ENCODE measurements around the gene CALB2.
A peak's percentile ranks its signal among the peaks of the same experiment; 100 is the strongest.
"Not testable (repeated sequence)": the region's sequence is repeated elsewhere in the genome, so short reads cannot be mapped to it uniquely, and the experiment has no call there.

CALB2 gene

GRCh38 chr16:71358464-71358998, at the start of gene CALB2:
CALB2 (plus strand) TSS chr16:71358723; CDS start chr16:71358793, 70 bp downstream.
- peak; percentile 15 for DNase-seq (ENCODE audit: low read depth, low spot score)

DNA sequence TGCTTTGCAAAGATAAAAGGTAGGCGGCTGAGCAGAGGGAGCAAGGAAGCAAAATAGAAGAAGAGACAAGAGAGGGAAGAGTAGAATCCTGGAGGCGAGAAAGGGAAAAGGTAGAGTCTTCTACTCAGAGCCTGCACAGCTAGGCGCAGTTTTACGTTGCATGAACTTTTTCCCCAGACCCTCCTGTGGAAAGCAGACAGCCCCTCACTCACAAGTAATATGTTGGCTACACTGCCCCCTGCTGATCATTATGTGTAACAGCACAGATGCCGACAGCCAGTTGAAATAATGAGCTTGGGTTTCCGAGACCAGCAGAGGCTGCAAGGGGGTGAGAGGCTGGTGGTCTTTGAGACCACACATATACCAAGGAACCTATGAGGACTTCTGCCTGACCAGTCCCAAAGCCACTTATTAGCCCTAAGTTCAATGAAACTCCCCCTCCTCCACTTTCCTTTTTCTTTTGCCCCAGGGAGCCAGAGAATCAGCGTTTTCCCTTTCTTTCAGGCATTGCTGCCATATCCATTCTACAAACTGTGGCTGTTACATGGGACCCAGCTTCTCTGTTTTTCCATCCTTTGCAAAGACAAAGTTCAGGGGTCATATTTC, 46.9 kb upstream of the CALB2 start:
- DNase-seq (ENCODE audit: low read depth, low spot score), result no peak

DNA sequence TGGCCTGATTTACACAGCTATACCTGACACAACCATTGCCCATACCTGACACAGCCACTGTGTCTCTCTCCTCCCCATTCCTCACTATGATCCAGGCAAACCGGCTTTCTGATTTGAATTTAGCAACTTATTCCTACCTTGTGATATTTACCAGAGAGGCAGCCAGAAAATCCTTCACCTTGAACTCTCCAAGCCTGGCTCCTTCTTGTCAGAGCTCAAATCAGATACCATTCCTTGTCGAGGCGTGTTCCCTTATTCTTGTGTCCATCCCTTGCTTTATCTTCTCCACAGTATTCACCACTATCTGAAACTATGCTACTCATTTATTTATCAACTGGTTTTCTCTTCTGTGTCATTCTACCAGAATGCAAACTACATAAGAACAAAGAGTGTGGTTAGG, 44.9 kb upstream of the CALB2 start:
- DNase-seq (ENCODE audit: low read depth, low spot score), result not testable (repeated sequence)

DNA sequence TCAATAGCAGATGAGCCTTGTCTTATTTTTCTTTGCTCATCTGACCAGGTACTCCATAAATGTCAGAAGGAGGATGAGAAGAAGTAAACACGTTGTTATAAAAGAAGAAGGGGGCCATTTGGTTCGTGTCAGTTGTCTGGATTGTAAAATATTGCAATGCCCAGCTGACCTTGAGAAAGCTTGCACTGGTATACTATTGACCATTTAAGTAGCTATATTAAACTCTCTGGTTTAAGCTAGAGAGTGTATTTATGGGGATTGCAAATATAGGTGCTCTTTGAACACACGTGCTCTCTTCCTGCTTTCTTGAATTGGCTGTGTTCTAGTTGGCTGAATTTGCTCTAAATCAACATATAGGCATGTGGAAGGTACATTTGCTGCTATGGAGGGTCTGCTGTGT, 43.3 kb upstream of the CALB2 start:
- no peak for DNase-seq (ENCODE audit: low read depth, low spot score)

DNA sequence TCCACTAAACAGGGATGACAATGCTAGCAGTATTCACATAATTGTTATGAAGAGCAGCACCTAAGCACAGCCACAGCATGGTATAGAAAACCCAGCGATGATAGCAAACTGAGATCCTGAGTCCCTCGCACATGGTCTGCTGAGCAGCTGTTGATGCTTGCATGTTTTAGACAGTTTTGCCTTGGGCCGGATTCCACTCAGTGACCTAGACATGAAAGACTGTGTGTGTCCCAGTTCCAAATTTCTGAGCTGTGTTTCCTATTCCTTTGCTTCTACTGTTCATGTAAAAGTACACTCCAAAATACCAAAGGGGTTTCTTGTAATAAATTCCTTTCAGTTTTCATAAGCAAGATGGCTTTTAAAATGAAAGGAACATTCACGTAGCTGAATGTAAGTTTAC, 38.5 kb upstream of the CALB2 start:
- DNase-seq (ENCODE audit: low read depth, low spot score), result no peak

DNA sequence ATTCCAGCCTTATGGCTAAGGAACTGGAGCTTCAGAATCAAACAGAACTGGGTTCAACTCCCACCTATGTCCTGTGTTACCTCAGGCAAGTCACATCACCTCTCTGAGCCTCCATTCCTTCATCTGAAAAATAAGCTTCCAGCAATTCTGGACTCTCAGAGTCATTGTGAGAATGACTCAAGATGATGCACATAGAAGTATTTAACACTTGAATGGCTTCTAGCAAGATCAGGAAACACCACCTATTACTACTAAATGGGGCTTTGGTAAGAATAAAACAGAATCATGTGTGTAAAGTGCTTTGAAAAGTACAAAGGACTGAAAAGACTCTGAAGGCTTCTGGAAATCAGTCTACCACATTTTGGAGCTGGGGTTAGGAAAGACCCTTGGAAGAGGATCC, 30.8 kb upstream of the CALB2 start:
- no peak for DNase-seq (ENCODE audit: low read depth, low spot score)

- DNase-seq (ENCODE audit: low read depth, low spot score), result no peak
These were observed 30.4 kb upstream of the CALB2 start for GRCh38 chr16:71328151-71328550.

- DNase-seq (ENCODE audit: low read depth, low spot score), result no peak
These were observed 20.9 kb upstream of the CALB2 start for GRCh38 chr16:71337631-71338030.

DNA sequence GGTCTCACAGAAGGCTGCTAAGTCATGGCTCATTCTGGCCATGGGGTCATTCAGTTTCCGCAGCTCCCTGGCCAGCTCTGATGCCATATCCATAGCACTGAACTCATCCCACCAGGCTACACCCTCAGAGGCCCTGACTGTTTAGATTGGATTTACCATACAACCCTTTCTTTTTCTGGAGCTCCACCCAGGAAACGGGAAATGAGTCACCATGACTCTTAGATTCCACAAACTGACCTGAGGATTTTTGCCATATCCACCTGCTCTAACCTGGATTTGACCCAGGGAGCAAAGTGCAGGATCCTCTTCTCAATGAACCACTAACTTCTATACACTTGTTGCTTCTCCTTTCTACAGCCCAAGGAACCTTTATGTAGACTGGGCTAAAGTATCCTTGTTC, 20.3 kb upstream of the CALB2 start:
- DNase-seq (ENCODE audit: low read depth, low spot score), result no peak

GRCh38 chr16:71338632-71339031, 19.9 kb upstream of the CALB2 start:
- DNase-seq (ENCODE audit: low read depth, low spot score), result no peak

DNA sequence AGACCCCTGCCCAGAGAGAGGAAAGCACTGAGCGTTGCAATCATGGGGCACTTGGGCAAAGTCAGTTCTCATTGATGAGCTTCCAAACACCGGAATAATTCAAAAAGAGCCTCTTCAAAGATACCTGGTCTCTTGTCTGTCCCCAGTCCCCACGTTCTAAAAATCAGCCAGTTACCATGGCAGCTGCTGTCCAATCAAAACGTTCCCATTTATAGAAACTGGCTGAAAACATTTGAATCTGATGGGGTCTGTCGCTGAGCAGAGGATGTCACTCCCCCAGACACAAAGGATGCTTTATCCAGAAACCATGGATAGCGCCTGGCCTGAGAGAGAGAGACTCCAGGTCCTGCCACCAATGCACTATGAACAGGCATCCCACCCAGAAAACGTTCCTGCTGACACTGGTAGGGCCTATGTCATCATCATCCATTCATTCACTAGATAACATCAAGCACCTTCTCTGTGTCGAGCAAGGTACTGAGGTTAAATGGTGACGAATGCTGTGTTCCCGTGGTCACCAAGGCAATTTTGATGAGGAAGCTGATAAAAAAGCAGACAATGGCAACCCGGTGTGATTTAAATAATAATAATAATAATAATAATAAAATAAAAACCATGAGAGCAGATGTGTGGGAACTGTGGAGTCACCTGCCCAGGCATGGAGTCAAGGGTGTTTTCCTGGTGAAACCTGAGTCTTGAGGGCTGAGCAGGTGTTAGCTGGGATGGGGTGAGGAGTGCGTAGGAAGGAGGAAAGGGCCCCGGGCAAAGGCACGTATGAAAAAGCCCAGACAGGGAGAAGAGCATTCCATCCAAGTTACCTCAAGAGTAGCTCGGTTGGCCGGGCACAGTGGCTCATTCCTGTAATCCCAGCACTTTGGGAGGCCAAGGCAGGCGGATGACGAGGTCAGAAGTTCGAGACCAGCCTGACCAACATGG, 19.0 kb upstream of the CALB2 start:
- DNase-seq (ENCODE audit: low read depth, low spot score), result no peak

DNA sequence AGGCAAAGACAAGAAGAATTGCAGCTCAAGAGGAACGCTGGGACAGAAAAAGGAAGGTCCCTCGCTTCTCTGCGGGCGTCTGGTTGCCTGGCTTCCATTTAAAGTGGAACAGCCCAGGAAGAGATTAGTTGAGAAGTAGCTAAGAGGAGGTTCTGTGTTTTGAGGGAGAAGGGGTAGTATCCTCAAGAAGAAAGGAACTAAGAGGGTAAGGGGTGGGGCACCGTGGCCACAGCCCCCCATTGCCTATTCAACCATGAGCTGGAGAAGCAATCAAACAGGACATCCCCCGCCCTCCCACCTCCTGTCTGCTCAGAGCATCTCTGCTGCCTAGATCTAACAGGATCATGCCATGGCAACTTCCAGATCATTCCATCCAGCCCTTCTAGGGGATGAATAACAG, 18.1 kb upstream of the CALB2 start:
- no peak for DNase-seq (ENCODE audit: low read depth, low spot score)

DNA sequence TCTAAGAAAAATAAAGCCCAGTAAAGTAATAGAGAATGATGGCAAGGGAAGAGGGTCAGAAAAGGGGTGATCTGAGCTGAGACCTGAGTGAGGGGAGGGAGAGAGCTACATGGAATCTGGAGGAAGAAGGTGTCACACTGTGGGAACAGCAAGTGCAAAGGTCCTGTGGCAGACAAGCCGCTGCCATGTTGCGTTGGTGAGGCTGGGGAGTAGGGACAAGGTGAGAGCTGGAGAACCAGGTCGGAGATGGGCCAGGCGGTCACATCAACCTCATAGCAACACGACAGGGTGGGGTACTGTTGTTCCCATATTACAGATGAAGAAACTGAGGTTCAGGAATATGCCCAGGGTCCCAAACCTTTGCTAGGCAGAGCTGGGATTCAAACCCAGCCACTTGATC, 16.6 kb upstream of the CALB2 start:
- DNase-seq (ENCODE audit: low read depth, low spot score), result no peak

- DNase-seq (ENCODE audit: low read depth, low spot score), result no peak
These were observed 15.4 kb upstream of the CALB2 start for GRCh38 chr16:71343078-71343477.

- DNase-seq (ENCODE audit: low read depth, low spot score), result no peak
These were observed 14.1 kb upstream of the CALB2 start for GRCh38 chr16:71344315-71344905.

- no peak for DNase-seq (ENCODE audit: low read depth, low spot score)
These were observed 13.5 kb upstream of the CALB2 start for GRCh38 chr16:71345031-71345430.

DNA sequence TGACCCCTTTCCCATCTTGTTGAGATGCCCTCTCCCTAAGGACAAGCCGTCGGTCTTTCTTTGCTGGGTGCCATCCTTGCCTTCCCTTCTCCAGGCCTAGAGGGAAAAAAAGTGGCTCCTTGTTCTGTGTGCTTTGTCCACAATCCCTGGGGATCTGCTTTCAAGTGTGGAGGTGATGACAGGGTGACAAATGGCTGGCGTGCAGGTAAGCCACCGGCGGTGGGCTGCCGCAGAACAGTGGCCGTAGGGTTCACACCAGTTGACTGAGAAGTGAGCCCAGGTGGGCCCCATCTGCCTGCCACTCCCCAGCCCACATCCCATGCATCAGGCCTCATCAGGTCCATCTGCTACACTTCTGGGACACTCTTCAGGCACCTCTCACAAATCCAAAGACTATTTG, 11.4 kb upstream of the CALB2 start:
- no peak for DNase-seq (ENCODE audit: low read depth, low spot score)

DNA sequence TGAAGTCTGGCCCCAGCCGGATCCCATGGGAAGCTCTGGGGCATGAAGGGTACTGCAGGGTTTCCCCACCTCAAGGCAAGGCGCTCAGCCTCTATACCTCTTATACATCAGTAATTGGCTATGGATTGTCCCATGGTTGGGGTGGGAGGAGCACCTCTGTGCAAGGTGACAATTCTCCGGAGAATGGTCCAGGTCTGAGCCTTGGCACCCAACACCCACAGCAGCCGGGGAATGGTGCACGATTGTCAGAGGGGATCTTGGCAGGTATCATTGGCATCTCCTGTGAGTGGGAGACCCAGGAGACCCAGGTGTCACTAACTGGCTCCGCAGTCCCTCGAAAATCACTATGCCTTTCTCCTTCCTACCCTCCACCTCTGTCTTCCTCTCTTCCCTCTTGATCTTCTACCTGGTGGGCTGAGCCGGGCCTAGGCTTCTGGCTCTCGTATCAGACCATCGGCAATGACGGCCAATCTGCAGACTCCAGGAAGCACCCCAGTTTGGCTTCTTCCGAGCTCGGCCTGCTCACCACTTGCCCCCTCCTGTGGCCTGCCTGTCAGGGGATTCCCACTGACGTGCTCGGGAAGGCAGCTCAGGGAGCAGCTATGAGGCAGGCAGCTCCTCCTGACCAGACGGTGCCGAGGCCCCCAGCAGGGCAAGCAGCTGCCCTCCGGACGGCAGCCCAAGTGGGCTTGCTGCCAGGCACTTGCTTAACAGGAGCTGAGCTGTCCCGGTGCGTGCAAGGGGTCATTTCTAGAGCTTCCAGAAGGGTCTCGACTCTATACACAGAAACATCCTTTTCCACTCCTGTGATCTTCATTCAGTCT, 10.0 kb upstream of the CALB2 start:
- DNase-seq (ENCODE audit: low read depth, low spot score), result no peak

GRCh38 chr16:71350821-71351557, 7.5 kb upstream of the CALB2 start:
- no peak for DNase-seq (ENCODE audit: low read depth, low spot score)

GRCh38 chr16:71351558-71351901, 7.0 kb upstream of the CALB2 start:
- DNase-seq (ENCODE audit: low read depth, low spot score), result no peak

DNA sequence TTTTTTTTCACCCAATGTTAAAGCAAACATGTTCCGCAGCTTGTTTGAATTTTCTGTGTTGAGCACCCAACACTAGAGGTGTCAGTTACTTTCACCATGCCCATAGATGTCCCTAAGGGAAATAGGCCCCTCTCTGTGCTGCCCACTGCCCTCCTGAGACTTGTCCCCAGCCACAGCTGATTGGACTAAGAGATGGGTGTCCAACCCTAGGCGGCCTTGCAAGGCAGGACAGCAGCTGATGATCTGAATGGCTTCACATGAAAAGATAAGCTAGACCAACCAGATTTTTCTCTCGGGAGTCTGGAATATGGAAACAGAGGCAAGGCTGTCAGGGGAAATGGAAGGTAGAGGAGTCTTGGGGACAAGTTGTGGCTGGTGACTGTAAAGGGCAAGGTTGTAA, 6.1 kb upstream of the CALB2 start:
- DNase-seq (ENCODE audit: low read depth, low spot score), result no peak

All from smooth muscle cell of the brain vasculature (primary cell).